Liver (tissue), 3 donors: ENCODE data around the gene ADCYAP1R1.

ENCODE experiments used
- NR2F2 ChIP-seq: IDR thresholded peaks from 2 replicates; pipeline ENCODE4 v1.6.1; 2016; ENCODE audit warnings: antibody characterized with exemption
- TF ChIP-seq, protein P1 (sequence below): fragments of 150-350 bp; IDR thresholded peaks from 2 replicates; pipeline ENCODE4 v1.5.1; 2017; ENCODE audit warnings: improper control_type of control experiment, low read depth, low read length; ENCODE audit not compliant: missing input control
- donor health status: healthy.
- donor health status: healthy.

DNA sequence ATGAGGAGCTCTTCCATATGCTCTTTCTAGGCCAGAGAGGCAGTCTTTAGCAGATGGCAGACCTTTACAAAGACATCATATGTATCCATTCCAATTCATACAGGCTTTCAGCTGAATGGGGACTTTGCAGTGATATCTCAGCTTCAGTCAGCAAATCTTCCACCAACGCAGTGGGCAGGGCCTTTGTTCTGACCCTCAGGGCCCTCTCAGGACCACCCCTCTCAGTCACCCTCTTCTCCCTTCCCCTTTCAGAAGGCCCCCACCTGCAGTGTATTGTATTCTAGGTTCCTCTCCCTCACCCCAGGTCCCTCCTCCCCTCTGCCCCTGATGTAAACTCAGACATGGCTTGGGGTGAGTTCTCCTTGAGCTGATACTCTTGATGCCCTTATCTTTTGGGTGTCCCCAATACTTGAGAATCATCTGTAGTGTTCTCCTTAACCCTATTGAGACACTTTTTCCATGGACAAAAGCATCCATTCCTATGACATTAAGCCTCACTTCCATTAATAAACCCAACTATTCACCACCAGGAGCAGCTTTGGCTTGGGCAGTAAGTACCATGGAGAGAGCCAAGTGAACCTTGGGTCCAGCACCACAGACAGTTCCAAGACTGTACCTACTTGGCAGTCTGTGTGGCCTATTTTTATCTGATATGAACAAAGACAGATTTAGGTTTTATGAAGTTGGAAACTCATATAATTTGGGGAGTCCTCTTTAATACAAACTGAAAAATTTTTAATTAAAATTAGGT lies 62.7 kb downstream of the ADCYAP1R1 start:
- TF ChIP-seq NR2F2, result no peak
- TF ChIP-seq, protein P1, sequence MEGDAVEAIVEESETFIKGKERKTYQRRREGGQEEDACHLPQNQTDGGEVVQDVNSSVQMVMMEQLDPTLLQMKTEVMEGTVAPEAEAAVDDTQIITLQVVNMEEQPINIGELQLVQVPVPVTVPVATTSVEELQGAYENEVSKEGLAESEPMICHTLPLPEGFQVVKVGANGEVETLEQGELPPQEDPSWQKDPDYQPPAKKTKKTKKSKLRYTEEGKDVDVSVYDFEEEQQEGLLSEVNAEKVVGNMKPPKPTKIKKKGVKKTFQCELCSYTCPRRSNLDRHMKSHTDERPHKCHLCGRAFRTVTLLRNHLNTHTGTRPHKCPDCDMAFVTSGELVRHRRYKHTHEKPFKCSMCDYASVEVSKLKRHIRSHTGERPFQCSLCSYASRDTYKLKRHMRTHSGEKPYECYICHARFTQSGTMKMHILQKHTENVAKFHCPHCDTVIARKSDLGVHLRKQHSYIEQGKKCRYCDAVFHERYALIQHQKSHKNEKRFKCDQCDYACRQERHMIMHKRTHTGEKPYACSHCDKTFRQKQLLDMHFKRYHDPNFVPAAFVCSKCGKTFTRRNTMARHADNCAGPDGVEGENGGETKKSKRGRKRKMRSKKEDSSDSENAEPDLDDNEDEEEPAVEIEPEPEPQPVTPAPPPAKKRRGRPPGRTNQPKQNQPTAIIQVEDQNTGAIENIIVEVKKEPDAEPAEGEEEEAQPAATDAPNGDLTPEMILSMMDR, result no peak
